ENCODE measurements around the gene TEX10. TPM values are rescaled to one million over a fixed set of nuclear protein-coding genes. Genes with fewer than 3 reads are reported as not detected.
"Not testable (repeated sequence)": the region's sequence is repeated elsewhere in the genome, so short reads cannot be mapped to it uniquely, and the experiment has no call there.

Gene TEX10
- total RNA-seq, 4 donors from 2014 or later, result 10.0 to 19.0 (median 13.7) TPM

DNA sequence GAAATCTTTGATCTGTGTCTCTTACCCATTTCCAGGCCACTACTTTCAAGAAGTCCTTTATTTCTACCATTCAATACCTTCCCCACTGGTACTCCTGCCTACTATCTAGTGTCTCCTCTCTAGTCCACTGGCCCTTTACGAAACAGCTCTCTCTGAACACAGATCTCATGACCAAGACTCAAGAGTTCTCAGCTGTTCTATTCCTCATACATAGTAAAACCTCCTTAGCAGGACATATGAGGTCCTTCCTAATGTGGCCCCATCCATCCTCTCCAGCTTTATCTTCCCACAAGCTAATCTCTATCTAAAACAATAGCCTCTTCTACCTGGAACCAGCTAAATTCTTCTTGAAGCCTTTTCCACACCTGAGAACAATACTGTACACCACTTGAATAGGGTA lies 2.6 kb downstream of the TEX10 start:
- WGBS, 2 donors (ENCODE audit: low coverage in 1 of 2), result 100% methylated on average over 1 of the region's 1 CpG
- H3K27ac ChIP-seq, result no peak overlapping the region
- H3K4me1 ChIP-seq, result peaks cover 2 to 36% (median 10%) of the 10 kb centered on the region in 3 donors
- TF ChIP-seq POLR2AphosphoS5 (IDR thresholded peaks at IDR 0.05) (no peak), POLR2A (IDR thresholded peaks at IDR 0.05) (no peak), EP300 (IDR thresholded peaks at IDR 0.05) (no peak)
- TF ChIP-seq, protein P1, sequence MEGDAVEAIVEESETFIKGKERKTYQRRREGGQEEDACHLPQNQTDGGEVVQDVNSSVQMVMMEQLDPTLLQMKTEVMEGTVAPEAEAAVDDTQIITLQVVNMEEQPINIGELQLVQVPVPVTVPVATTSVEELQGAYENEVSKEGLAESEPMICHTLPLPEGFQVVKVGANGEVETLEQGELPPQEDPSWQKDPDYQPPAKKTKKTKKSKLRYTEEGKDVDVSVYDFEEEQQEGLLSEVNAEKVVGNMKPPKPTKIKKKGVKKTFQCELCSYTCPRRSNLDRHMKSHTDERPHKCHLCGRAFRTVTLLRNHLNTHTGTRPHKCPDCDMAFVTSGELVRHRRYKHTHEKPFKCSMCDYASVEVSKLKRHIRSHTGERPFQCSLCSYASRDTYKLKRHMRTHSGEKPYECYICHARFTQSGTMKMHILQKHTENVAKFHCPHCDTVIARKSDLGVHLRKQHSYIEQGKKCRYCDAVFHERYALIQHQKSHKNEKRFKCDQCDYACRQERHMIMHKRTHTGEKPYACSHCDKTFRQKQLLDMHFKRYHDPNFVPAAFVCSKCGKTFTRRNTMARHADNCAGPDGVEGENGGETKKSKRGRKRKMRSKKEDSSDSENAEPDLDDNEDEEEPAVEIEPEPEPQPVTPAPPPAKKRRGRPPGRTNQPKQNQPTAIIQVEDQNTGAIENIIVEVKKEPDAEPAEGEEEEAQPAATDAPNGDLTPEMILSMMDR (IDR thresholded peaks at IDR 0.05), result no peak
- no peak for ATAC-seq
- peaks cover 0 to 10% of the 10 kb centered on the region in 2 donors for H3K36me3 ChIP-seq
- H3K27me3 ChIP-seq, result no peaks in the 10 kb centered on the region
- no peaks in the 10 kb centered on the region for H3K9me3 ChIP-seq
- no peak overlapping the region for H3K4me3 ChIP-seq

DNA sequence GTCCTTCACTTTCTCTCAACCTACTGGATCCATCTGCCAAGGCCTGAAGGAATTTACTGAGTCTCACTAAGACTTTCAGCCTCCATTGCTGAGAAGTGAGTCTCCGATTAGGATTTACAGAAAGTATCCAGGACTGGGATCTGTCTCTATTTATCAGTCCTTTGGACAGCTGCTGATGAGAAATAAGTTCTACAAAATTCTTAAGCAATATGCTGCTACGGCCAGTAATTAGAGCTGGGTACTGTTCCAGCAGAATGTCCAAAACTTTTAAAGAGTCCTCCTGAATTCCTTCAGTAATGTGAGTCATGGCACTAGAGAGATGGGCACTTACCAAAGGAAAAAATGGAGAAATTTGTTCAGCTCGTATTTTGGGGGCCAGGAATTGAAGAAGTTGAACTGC lies 5.9 kb downstream of the TEX10 start:
- peak; percentile 84 for ATAC-seq
- WGBS, 2 donors (ENCODE audit: low coverage in 1 of 2), result 33 to 51% methylated on average over 3 of the region's 3 CpGs
- TF ChIP-seq, protein P1 (IDR thresholded peaks at IDR 0.05), result no peak
- TF ChIP-seq POLR2AphosphoS5 (IDR thresholded peaks at IDR 0.05), result peak; percentile 65
- no peak overlapping the region for H3K4me3 ChIP-seq
- H3K36me3 ChIP-seq, result peaks cover 0 to 16% of the 10 kb centered on the region in 2 donors
- H3K9me3 ChIP-seq, result no peaks in the 10 kb centered on the region
- peak overlapping the region in 1 of 4 donors; percentile 15 for H3K27ac ChIP-seq
- H3K4me1 ChIP-seq, result peaks cover 2 to 23% (median 10%) of the 10 kb centered on the region in 3 donors
- H3K27me3 ChIP-seq, result no peaks in the 10 kb centered on the region

DNA sequence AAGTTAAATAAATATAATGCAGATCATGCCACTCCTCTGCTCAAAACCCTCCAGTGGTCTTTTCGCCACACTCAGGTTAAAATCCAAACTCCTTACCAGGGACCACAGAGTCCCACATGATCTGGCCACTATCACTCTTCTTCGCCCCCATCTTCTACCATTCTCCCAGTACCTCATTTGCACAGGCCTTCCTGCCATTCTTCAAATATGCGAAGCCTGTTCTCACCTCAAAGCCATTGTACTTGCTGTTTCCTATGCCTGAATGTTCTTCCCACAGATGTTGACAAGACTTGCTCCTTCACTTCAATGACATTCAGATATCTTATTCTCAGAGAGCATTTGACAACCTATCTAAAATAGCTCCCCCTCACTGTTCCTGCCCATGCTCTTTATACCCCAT lies 10.9 kb downstream of the TEX10 start:
- no peak for TF ChIP-seq EP300 (IDR thresholded peaks at IDR 0.05)
- no peak for TF ChIP-seq POLR2A (IDR thresholded peaks at IDR 0.05)
- TF ChIP-seq, protein P1 (IDR thresholded peaks at IDR 0.05), result no peak
- no peak for TF ChIP-seq POLR2AphosphoS5 (IDR thresholded peaks at IDR 0.05)
- no peak overlapping the region for H3K27ac ChIP-seq
- H3K4me1 ChIP-seq, result no peaks in the 10 kb centered on the region
- peaks cover 0 to 41% of the 10 kb centered on the region in 2 donors for H3K36me3 ChIP-seq
- ATAC-seq, result no peak
- 95 to 100% methylated on average over 2 to 3 of the region's 3 CpGs for WGBS, 2 donors (ENCODE audit: low coverage in 1 of 2)
- H3K9me3 ChIP-seq, result no peaks in the 10 kb centered on the region
- no peaks in the 10 kb centered on the region for H3K27me3 ChIP-seq
- H3K4me3 ChIP-seq, result no peak overlapping the region

DNA sequence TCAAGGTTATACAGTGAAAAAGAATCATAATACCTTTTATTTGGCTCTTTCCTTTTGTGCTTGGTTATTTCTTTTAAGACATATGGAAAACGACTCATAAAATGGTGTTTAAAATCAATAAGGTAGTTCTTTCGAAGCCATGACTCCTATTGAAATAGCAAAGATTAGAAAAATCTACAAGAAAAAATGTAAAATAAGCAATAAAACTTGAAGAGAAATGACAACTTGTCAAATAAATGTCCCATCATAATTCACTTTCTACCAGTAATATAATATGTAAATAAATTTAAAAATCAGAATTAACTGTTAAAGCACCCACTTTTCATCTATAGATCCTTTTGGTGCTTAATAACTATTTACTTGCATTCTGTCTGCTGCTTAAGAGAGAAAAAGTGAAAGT lies 12.5 kb downstream of the TEX10 start:
- WGBS, 2 donors (ENCODE audit: low coverage in 1 of 2), result 83% methylated on average over 2 of the region's 2 CpGs
- TF ChIP-seq POLR2AphosphoS5 (IDR thresholded peaks at IDR 0.05) (no peak), POLR2A (IDR thresholded peaks at IDR 0.05) (no peak), EP300 (IDR thresholded peaks at IDR 0.05) (no peak)
- TF ChIP-seq, protein P1 (IDR thresholded peaks at IDR 0.05), result no peak
- no peaks in the 10 kb centered on the region for H3K4me1 ChIP-seq
- H3K27ac ChIP-seq, result no peak overlapping the region
- no peak for ATAC-seq
- peaks cover 0 to 35% of the 10 kb centered on the region in 2 donors for H3K36me3 ChIP-seq
- no peaks in the 10 kb centered on the region for H3K9me3 ChIP-seq
- H3K4me3 ChIP-seq, result no peak overlapping the region
- no peaks in the 10 kb centered on the region for H3K27me3 ChIP-seq

DNA sequence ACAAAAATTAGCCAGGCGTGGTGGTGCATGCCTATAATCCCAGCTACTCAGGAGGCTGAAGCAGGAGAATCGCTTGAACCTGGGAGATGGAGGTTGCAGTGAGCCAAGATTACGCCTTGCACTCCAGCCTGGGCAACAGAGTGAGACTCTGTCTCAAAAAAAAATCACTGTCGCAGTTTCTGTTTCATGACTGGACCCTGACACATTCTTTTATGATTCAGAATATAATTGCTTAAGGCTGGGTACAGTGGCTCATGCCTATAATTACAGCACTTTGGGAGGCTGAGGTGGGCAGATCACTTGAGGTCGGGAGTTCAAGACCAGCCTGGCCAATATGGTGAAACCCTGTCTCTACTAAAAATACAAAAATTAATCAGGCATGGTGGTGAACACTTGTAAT lies 14.0 kb downstream of the TEX10 start:
- not testable (repeated sequence) for H3K4me3 ChIP-seq, H3K27me3 ChIP-seq, H3K4me1 ChIP-seq, H3K27ac ChIP-seq, ATAC-seq, H3K9me3 ChIP-seq
- H3K36me3 ChIP-seq, result peaks cover 0 to 39% of the 10 kb centered on the region in 2 donors
- 96 to 100% methylated on average over 3 to 5 of the region's 5 CpGs for WGBS, 2 donors (ENCODE audit: low coverage in 1 of 2)
